Gastrocnemius medialis (tissue), 4 donors: Measurements from ENCODE around the gene SHISAL2B. TPM values are rescaled to one million over a fixed set of nuclear protein-coding genes. Genes with fewer than 3 reads are reported as not detected.

Source experiments
- ATAC-seq, 2 donors: fragments of 150-250 bp; one replicate each; pipeline ENCODE4 v1.9.1; 2016
- DNase-seq, 2 donors: peaks; one replicate each; pipeline ENCODE4 v3.0.0-alpha.2; 2019
- H3K27ac ChIP-seq, 4 donors: fragments of 200-600 bp; sonication (generic); 1 replicate in 1 of 4; 2 replicates in 3 of 4; pipeline ENCODE4 v1.5.1; 2016 to 2018; ENCODE audit warnings: mild to moderate bottlenecking in 2 of 4, moderate library complexity in 1 of 4
- H3K27me3 ChIP-seq, 3 donors: fragments of 200-600 bp; sonication (generic) in 2 of 3; 1 replicate in 1 of 3; 2 replicates in 2 of 3; pipeline versions ENCODE4 v1.5.1 to v1.6.0; 2016 to 2019; ENCODE audit warnings: mild to moderate bottlenecking in 1 of 3, moderate library complexity in 1 of 3
- H3K36me3 ChIP-seq, 2 donors: fragments of 200-600 bp; sonication (generic) in 1 of 2; one replicate each; pipeline ENCODE4 v1.5.1; 2017 to 2018
- H3K4me1 ChIP-seq, 2 donors: fragments of 200-600 bp; sonication (generic) in 1 of 2; one replicate each; pipeline ENCODE4 v1.5.1; 2016 to 2017; ENCODE audit warnings: mild to moderate bottlenecking in 2 of 2
- H3K4me3 ChIP-seq, 4 donors: fragments of 200-600 bp; sonication (generic) in 3 of 4; 1 replicate in 1 of 4; 2 replicates in 3 of 4; pipeline ENCODE4 v1.5.1; 2016 to 2019; ENCODE audit warnings: mild to moderate bottlenecking in 2 of 4
- H3K9me3 ChIP-seq, 3 donors: fragments of 200-600 bp; sonication (generic) in 2 of 3; 1 replicate in 1 of 3; 2 replicates in 2 of 3; pipeline ENCODE4 v1.5.1; 2016 to 2019
- POLR2A ChIP-seq, 2 donors: fragments of 450-650 bp; IDR thresholded peaks; one replicate each; pipeline ENCODE4 v1.6.1; 2017; ENCODE audit warnings: antibody characterized with exemption in 2 of 2, mild to moderate bottlenecking in 2 of 2, moderate library complexity in 2 of 2
- in situ Hi-C, 4 donors: fragments of 200-750 bp; cut with MboI; loops; one replicate each; pipeline versions ENCODE4 v1.15.0 to v1.8.0; 2017; ENCODE audit warnings: low sequenced_read_pairs in 4 of 4
- intact Hi-C: fragments of 100-400 bp; cut with DNase I; formaldehyde crosslinking; loops from one replicate; pipeline ENCODE4 v1.15.1; 2023; ENCODE audit warnings: low total_unique reads
- total RNA-seq, 4 donors: library from RNA; depleted of rRNA; stranded (reverse); fragments of >200 nt; gene quantifications; one replicate each; pipeline versions ENCODE4 v1.1.0 to v1.2.3, GENCODE V29; 2016
- TF ChIP-seq, protein P1 (sequence below), 5 experiments: fragments of 450-650 bp in 3 of 5; fragments of 200-600 bp in 2 of 5; sonication (generic) in 2 of 5; IDR thresholded peaks in 4 of 5; conservative IDR thresholded peaks in 1 of 5; 1 replicate in 4 of 5; 2 replicates in 1 of 5; pipeline ENCODE4 v1.5.1; 2016 to 2019; ENCODE audit warnings: antibody characterized with exemption in 5 of 5, mild to moderate bottlenecking in 3 of 5, moderate library complexity in 3 of 5

Gene SHISAL2B
- total RNA-seq, result not detected

DNA sequence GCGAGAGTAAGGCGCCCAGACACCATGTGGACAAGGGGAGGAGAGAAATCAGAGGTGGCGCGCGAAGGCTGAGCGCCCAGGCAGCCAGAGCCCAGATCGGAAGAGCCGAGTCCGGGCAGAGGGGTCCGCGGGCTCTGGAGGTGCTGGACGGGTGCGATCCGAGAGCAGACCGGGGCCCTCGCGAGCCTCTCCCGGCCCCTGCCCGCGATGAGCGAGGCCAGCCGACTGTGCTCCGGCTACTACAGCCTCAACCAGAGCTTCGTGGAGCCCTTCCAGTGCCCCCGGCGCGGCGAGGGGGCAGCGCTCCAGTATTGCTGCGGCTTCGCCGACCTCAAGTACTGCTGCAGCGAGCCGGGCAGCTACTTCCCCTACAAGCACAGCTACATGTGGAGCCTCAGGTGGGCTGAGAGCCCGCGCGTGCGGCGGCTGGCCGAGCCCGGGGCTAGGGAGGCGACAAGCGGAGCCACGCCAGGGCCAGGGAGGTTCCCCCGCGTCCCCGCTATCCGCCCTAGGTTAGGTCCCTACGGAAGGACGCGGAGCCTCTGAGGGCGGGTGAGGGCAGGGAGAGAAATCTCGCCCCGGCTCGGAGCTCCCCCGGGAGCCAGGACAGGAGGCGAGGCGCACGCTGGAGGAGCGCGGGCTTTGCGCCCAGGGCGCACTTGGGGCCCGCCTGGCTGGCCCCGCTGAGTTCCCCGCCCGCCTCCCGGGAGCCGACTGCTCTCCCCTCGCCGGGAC lies at the start of gene SHISAL2B:
Gene SHISAL2B, plus strand, starts transcription at position 87 of the 735 bp plus-strand sequence. Its CDS starts 121 bp downstream, at position 208.
- H3K27me3 ChIP-seq, result peaks cover 5 to 16% (median 9%) of the 10 kb centered on the region in 3 donors
- DNase-seq, result no peak
- no peaks in the 10 kb centered on the region for H3K36me3 ChIP-seq
- intact Hi-C loops, result no loop called here
- ATAC-seq, result peak; percentile 12 to 14
- in situ Hi-C loops, result no loop called here
- TF ChIP-seq POLR2A (IDR thresholded peaks at IDR 0.05), result no peak
- TF ChIP-seq, protein P1, sequence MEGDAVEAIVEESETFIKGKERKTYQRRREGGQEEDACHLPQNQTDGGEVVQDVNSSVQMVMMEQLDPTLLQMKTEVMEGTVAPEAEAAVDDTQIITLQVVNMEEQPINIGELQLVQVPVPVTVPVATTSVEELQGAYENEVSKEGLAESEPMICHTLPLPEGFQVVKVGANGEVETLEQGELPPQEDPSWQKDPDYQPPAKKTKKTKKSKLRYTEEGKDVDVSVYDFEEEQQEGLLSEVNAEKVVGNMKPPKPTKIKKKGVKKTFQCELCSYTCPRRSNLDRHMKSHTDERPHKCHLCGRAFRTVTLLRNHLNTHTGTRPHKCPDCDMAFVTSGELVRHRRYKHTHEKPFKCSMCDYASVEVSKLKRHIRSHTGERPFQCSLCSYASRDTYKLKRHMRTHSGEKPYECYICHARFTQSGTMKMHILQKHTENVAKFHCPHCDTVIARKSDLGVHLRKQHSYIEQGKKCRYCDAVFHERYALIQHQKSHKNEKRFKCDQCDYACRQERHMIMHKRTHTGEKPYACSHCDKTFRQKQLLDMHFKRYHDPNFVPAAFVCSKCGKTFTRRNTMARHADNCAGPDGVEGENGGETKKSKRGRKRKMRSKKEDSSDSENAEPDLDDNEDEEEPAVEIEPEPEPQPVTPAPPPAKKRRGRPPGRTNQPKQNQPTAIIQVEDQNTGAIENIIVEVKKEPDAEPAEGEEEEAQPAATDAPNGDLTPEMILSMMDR (IDR thresholded peaks at IDR 0.05 in 4 of 5, conservative IDR thresholded peaks at IDR 0.05 in 1 of 5), result no peak
- H3K4me1 ChIP-seq, result peaks cover 0 to 12% of the 10 kb centered on the region in 2 donors
- H3K4me3 ChIP-seq, result peak within 1 kb of the TSS; percentile 46 to 52 (median 50)
- H3K9me3 ChIP-seq, result no peaks in the 10 kb centered on the region
- no peak within 1 kb of the TSS for H3K27ac ChIP-seq

DNA sequence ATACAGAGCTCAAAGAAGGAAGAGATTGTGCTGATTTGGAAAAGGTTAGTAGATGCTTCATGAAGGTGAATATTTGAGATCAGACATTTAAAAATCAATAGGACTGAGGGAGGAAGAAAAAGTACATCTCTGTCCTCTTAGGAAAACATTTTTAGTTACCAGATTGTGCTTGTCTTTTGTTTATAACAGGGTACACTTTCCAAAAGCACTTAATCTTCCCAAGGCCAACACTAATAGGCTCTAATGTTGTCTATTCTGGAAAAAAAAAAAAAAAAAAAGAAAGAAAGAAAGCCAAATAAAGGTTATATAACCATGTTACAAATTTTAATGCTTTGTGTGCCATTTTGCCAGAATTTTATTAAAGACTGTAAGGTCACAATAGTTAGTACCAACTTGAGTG lies 45.5 kb upstream of the SHISAL2B start:
- no peak overlapping the region for H3K4me3 ChIP-seq
- DNase-seq (no peak), ATAC-seq (no peak)
- H3K4me1 ChIP-seq, result no peaks in the 10 kb centered on the region
- TF ChIP-seq, protein P1 (IDR thresholded peaks at IDR 0.05 in 4 of 5, conservative IDR thresholded peaks at IDR 0.05 in 1 of 5), result no peak
- no peak for TF ChIP-seq POLR2A (IDR thresholded peaks at IDR 0.05)
- in situ Hi-C loops, result loop anchor here in 2 of 4 donors (25.0 kb wide), 1 partner anchor 842 kb away; the partner anchor contains the start of gene ADAMTS6 (in 2 of the 2)
- no peak overlapping the region for H3K27ac ChIP-seq
- H3K27me3 ChIP-seq, result no peaks in the 10 kb centered on the region
- H3K9me3 ChIP-seq, result no peaks in the 10 kb centered on the region
- intact Hi-C loops, result no loop called here
- no peaks in the 10 kb centered on the region for H3K36me3 ChIP-seq

DNA sequence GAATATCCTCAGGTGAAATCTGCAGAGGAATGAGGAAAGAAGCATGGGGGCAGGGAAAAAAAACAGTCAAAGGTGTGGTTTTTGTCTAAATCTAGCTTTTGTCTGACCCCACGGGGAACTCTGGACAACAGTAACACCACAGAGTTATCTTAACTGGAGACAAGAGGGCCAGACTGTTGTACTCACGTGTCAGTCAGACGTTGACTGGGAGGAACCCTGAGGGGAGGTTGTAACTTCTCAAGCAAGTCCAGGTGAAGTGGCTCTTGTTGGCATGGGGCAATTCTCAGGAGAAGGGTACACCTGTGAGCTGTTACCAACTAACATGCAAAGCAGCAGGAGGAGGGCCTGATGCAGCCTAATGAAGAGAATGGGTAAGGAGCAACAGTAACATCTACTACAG lies 44.1 kb upstream of the SHISAL2B start:
- no peak overlapping the region for H3K27ac ChIP-seq
- intact Hi-C loops, result no loop called here

DNA sequence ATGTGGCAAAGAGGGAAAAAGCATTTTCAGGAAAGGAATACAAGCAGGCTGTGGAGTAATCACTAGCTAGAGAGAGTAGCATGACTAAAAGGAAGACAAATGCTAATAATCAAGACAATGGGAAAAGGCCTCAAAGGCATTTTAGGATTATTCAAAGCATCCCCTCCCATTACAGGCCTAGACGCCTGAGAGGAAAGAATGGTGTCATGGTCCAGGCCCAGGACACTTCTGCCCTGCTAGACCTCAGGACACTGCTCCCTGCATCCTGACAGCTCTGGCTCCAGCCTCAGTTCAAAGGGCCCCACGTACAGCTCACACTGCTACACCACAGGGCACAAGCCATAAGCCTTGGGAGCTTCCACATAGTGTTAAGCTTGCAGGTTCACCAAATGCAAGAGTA lies 40.8 kb upstream of the SHISAL2B start:
- in situ Hi-C loops, result loop anchor here in 2 of 4 donors (25.0 kb wide), 1 partner anchor 838 kb away; the partner anchor contains the start of gene ADAMTS6 (in 2 of the 2)
- DNase-seq, result no peak
- no peak for ATAC-seq

More for the DNA sequence above, 44.1 kb upstream of the SHISAL2B start:
- Histone ChIP-seq H3K36me3 (no peaks in the 10 kb centered on the region), H3K9me3 (no peaks in the 10 kb centered on the region), H3K27me3 (no peaks in the 10 kb centered on the region), H3K4me3 (no peak overlapping the region), H3K4me1 (no peaks in the 10 kb centered on the region)
- ATAC-seq (no peak), DNase-seq (no peak)
- TF ChIP-seq POLR2A (IDR thresholded peaks at IDR 0.05), result no peak
- TF ChIP-seq, protein P1 (IDR thresholded peaks at IDR 0.05 in 4 of 5, conservative IDR thresholded peaks at IDR 0.05 in 1 of 5), result no peak
- in situ Hi-C loops, result loop anchor here in 2 of 4 donors (25.0 kb wide), 1 partner anchor 841 kb away; the partner anchor contains the start of gene ADAMTS6 (in 2 of the 2)

More for the DNA sequence above, 40.8 kb upstream of the SHISAL2B start:
- Histone ChIP-seq H3K27me3 (no peaks in the 10 kb centered on the region), H3K4me1 (no peaks in the 10 kb centered on the region), H3K36me3 (no peaks in the 10 kb centered on the region), H3K9me3 (no peaks in the 10 kb centered on the region), H3K4me3 (no peak overlapping the region), H3K27ac (no peak overlapping the region)
- intact Hi-C loops, result no loop called here
- TF ChIP-seq, protein P1 (IDR thresholded peaks at IDR 0.05 in 4 of 5, conservative IDR thresholded peaks at IDR 0.05 in 1 of 5), result no peak
- no peak for TF ChIP-seq POLR2A (IDR thresholded peaks at IDR 0.05)
